ENCODE data around the gene ZCCHC7. TPM values are rescaled to one million over a fixed set of nuclear protein-coding genes. Genes with fewer than 3 reads are reported as not detected.
A peak's percentile ranks its signal among the peaks of the same experiment; 100 is the strongest.
"Not testable (repeated sequence)": the region's sequence is repeated elsewhere in the genome, so short reads cannot be mapped to it uniquely, and the experiment has no call there.

Gene ZCCHC7
- total and polyA plus RNA-seq, 10 of the 15 experiments (the other 5 are each of a cell fraction or from before 2014, with no cell fraction given) = 42.9 to 178 (median 53.3) TPM

DNA sequence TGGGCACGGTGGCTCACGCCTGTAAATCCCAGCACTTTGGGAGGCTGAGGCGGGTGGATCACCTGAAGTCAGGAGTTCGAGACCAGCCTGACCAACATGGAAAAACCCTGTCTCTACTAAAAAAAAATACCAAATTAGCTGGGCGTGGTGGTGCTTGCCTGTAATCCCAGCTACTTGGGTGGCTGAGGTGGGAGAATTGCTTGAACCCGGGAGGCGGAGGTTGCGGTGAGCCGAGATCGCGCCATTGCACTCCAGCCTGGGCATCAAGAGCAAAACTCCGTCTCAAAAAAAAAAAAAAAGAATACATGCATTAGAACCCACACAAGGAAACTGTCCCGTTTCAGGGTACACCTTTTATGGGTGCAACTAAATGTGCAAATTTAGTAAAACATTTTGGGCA, 70.4 kb downstream of the ZCCHC7 start:
- H3K4me3 ChIP-seq; H3K27me3 ChIP-seq (replicated peaks in 1 of 2; ENCODE audit: control insufficient read depth in 2 of 2, insufficient read depth in 2 of 2, low read length in 1 of 2); FAIRE-seq; H2AFZ ChIP-seq (ENCODE audit: control insufficient read depth, low read depth, low read length); ATAC-seq; H4K20me1 ChIP-seq (ENCODE audit: control insufficient read depth, insufficient read depth); H3K36me3 ChIP-seq (ENCODE audit: control insufficient read depth in 2 of 2, insufficient read depth in 2 of 2, low read length in 1 of 2); DNase-seq (ENCODE audit: low read depth, low spot score); BruUV-seq (replicated peaks); in situ Hi-C loops (cut with MboI); H3K9ac ChIP-seq (ENCODE audit: control insufficient read depth, insufficient read depth, low read length); H3K9me3 ChIP-seq (replicated peaks; ENCODE audit: control insufficient read depth, insufficient read depth, low read length): not testable (repeated sequence)
- CTCF ChIA-PET = interaction anchor here (0.8 to 4.7 kb wide), 10 partner anchors 44 to 198 kb away, joined by 3 to 26 read pairs (median 5); no protein-coding TSS in a partner anchor
- Histone ChIP-seq H3K79me2 (ENCODE audit: control insufficient read depth, insufficient read depth, low read length) (peaks cover 72% of the 10 kb centered on the region), H3K4me1 (ENCODE audit: control insufficient read depth, insufficient read depth, low read length) (peaks cover 64% of the 10 kb centered on the region), H3K27ac (ENCODE audit: control insufficient read depth, insufficient read depth) (peak overlapping the region; percentile 84; the same call in 1 of the 2 replicates), H3K4me2 (ENCODE audit: control insufficient read depth, insufficient read depth) (peak overlapping the region; percentile 22; the same call in 1 of the 2 replicates)
- POLR2A ChIA-PET = interaction anchor here (0.6 to 4.1 kb wide), 11 partner anchors 9 to 388 kb away, joined by 3 to 18 read pairs (median 5); no protein-coding TSS in a partner anchor
- intact Hi-C loops (cut with micrococcal nuclease; ENCODE audit: unreplicated experiment) = loop anchor here (5.0 kb wide), 3 partner anchors 102 to 193 kb away; no protein-coding TSS in a partner anchor
- SMC1A ChIA-PET (ENCODE audit: uncharacterized antibody, unreplicated experiment) = interaction anchor here (0.9 to 5.5 kb wide), 31 partner anchors 10 to 198 kb away, joined by 3 to 46 read pairs (median 6); partner anchors contain the start of gene ZCCHC7
- TF ChIP-seq, protein P1, sequence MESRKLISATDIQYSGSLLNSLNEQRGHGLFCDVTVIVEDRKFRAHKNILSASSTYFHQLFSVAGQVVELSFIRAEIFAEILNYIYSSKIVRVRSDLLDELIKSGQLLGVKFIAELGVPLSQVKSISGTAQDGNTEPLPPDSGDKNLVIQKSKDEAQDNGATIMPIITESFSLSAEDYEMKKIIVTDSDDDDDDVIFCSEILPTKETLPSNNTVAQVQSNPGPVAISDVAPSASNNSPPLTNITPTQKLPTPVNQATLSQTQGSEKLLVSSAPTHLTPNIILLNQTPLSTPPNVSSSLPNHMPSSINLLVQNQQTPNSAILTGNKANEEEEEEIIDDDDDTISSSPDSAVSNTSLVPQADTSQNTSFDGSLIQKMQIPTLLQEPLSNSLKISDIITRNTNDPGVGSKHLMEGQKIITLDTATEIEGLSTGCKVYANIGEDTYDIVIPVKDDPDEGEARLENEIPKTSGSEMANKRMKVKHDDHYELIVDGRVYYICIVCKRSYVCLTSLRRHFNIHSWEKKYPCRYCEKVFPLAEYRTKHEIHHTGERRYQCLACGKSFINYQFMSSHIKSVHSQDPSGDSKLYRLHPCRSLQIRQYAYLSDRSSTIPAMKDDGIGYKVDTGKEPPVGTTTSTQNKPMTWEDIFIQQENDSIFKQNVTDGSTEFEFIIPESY (IDR thresholded peaks at IDR 0.05) = peak; percentile 58; the same call in 1 of the 2 replicates
- TF ChIP-seq, protein P2, sequence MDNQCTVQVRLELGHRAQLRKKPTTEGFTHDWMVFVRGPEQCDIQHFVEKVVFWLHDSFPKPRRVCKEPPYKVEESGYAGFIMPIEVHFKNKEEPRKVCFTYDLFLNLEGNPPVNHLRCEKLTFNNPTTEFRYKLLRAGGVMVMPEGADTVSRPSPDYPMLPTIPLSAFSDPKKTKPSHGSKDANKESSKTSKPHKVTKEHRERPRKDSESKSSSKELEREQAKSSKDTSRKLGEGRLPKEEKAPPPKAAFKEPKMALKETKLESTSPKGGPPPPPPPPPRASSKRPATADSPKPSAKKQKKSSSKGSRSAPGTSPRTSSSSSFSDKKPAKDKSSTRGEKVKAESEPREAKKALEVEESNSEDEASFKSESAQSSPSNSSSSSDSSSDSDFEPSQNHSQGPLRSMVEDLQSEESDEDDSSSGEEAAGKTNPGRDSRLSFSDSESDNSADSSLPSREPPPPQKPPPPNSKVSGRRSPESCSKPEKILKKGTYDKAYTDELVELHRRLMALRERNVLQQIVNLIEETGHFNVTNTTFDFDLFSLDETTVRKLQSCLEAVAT (IDR thresholded peaks at IDR 0.05) = peak; percentile 92
- WGBS (ENCODE audit: insufficient coverage, insufficient replicate concordance, low lambda C conversion rate, missing lambda C conversion rate) = 74% methylated on average over 6 of the region's 13 CpGs
- RAD21 ChIA-PET (ENCODE audit: unreplicated experiment) = interaction anchor here (0.5 to 9.2 kb wide), 24 partner anchors 14 to 702 kb away, joined by 3 to 62 read pairs (median 5); partner anchors contain the start of genes PAX5 and ZCCHC7

All from GM12878 (cell line).